ENCODE data around the gene CD7.
A peak's percentile ranks its signal among the peaks of the same experiment; 100 is the strongest.

CD7 gene

GRCh38 chr17:82297714-82298537 lies 19.5 kb downstream of the CD7 start:
- DNase-seq, result peak; percentile 30

- DNase-seq, result peak; percentile 43
Observed at GRCh38 chr17:82297280-82297713, 20.1 kb downstream of the CD7 start.

GRCh38 chr17:82296511-82297279 lies 20.7 kb downstream of the CD7 start:
- no peak for DNase-seq

- no peak for DNase-seq
Observed at GRCh38 chr17:82295472-82295814, 22.0 kb downstream of the CD7 start.

GRCh38 chr17:82294064-82294773 lies 23.2 kb downstream of the CD7 start:
- DNase-seq, result no peak

- peak; percentile 99 for DNase-seq
Observed at GRCh38 chr17:82292251-82293154, 24.9 kb downstream of the CD7 start.

DNA sequence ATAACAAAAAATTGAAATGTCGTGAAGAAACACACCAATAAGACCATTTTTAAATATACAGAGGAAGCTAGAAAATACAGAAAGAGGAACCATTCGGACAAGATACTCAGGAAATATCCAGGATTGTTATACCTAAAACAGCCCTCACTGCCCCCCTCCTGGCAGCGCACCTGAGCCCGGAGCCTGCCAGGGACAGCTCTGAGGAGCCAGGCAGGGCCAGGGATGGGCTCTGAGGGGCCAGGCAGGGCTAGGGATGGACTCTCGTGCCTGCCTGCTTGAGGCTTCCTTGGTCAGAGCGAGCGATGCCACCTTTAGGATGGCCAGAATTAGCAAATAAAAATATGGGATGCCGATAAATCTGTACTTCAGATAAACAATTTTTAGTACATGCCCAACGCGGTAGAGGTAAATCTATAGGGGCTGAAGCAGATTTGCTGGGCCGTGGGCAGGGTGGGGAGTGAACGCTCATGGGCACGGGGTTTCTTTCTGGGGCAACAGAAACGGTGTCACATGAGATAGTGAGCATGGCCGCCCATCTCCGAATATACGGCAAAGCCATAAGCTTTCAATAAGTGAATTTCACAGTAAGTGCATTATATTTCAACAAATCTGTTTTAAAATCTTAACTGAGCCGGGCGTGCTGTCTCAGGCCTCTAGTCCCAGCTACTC lies 25.7 kb downstream of the CD7 start:
- no peak for DNase-seq

DNA sequence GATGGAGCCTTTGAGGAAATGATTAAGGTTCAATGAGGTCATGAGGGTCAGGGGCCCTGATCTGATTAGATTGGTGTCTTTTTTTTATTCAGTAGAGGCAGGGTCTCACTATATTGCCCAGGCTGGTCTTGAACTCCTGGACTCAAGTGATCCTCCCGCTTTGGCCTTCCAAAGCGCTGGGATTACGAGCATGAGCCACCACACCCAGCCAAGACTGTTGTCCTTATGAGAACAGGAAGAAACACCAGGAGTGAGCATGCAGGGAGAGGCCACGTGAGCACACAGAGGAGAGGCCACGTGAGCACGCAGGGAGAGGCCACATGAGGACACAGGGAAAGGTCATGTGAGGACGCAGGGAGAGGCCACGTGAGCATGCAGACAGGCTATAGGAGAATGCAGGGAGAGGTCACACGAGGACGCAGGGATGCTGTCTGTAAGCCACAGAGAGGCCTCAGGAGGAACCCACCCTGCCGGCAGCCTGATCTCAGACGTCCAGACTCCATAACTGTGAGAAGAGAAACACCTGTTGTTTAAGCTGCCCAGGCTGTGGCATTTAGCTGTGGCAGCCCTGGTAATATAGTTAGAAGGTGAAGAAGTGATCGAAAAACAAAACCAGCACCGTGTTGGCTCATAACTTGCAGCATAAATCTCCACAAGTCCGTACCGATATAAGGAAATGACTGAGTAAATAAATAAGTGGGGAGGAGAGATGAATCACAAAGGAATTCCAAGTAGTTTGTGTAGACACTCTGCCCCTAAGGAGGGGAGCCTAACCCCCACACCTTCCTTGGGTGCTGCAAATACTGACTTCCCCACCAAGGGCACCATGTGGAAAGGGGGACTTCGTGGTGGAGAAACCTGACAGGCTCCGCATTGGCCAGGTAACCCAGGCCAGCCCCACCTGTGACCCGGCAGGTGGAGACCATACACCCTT lies 29.3 kb downstream of the CD7 start:
- peak; percentile 79 for DNase-seq

GRCh38 chr17:82287013-82287867 lies 30.2 kb downstream of the CD7 start:
- DNase-seq, result no peak

DNA sequence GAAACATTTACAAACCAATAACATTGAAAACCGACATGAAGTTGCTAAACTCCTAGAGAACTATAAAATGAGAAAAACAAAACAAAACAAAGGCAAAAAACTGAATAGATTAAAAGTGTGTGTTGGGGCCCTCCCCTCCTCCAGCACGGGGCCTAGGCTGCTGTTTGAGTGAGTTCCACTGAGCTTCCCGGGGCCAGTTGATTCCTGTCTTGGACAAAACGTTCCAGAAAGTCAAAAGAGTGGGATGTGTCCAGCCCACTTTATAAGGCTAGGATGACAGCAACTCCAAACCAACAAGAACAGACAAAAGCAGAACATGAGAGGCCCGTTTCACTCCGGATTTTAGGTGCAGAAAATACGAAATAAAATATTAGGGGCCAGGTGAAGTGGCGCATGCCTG lies 32.3 kb downstream of the CD7 start:
- no peak for DNase-seq

DNA sequence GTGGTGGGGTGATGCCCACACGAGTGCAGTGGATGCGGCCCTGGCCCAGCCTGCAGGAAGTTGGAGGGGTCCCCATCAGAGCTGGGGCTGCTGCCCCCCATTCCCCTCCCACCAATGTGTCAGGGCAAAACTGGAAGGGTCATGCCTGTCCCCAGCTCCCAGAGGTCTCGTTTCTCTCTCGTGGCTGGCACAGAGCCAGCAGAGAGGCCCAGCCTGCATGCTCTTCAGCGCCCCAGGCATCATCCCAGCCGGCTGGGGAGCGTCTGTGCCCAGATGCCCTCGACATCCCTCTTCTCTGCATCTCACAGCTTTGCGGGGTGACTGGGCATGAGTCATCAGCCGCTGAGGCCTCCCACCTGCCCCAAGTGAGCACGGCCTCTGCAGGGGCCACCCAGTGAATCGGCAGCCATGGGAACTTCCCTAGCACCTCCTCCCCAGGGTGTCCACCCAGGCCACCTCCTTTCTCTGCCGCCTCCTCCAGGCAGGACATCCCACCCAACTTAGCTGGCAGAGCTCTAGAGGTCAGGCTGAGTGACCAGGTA lies 34.1 kb downstream of the CD7 start:
- peak; percentile 50 for DNase-seq

DNA sequence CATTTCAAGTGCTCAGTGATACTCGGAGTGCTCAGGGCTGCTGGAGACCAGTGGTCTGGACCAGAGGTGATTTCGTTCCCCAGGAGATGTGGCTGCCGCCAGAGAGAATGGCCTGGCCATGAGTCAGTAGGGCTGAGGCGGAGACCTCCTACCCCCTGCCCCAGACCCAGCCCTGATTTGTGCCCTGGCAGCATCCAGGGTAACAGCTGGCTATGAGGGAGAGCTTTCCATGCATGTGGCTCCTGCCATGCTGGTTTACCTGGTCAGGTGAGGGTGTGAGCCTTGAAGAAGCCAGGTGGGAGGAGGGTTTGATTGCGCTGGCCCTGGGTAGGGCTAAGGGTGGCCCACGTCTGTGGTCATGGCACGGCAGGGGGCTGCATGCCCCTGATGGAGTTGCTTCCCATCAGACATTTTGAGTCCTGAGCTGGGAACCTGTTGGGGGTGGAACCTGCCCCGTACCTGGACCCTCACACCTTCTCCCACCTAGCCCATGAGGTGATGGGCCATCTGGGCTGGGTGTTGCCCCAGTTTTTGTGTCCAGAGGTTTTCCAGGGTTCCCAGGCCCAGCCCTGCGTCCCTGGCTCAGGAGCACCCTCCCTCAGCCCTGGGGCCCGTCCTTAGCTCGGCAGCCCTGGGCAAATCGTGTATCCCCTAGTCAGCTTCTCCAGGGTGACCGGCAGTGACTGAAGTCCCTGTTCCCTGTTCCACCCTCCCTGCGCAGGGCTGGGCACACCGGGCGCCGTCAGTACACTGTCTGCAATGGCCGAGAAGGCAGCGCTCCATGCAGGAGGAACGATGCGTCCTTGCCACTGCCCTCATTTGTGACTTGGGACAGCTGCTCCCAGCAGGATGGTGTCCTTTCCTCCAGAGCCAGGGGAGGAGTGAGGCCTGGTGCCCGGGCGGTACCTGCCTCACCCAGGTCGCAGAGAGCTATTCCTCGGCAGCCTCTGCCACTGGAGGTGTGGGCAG lies 34.9 kb downstream of the CD7 start:
- no peak for DNase-seq

DNA sequence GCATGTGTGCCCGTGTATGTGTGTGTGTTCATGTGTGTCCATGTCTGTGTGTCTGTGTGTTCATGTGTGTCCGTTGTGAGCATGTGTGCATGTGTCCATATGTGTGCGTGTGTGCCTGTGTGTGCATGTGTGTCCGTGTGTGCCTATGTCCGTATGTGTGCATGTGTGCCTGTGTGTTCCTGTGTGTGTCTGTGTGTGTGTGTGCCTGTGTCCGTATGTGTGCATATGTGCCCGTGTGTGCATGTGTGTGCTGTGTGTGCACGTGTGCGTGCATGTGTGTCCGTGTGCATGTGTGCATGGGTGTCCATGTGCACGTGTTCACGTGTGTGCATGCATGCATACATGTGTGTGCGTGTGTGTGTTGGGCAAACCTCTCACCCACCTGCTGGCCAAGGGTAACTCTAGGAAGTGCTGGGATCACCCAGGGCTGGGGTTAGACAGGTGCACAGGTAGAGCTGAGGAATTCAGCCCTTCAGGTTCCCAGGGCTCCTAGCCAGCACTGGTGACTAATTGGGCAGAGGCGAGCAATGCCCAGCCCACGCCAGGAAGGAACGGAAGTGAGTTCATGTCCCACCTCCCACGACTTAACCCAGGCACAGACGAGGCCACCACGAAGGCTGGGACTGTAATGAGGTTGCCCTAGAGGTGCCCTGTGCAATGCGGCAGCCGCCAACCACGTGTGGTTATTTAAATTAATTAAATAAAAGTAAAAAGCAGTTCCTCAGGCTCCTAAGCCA lies 35.7 kb downstream of the CD7 start:
- no peak for DNase-seq

DNA sequence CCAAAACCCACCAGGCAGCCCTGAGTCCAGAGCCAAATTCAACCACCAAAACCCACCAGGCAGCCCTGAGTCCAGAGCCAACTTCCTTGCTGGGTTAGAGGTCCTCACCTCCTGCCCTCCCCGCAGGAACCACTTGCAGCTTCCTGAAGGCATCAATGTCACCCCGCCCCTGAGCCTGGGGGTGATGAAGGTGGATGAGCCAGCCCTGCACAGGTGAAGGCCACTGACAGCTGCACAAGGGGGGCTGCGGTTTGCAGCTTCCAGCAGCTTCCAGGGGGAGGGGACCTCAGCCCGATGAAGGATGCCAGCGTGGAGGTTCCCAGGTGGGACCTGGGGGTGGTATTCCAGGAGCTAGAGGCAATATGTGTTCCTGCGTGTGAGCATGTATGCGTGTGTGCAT lies 36.3 kb downstream of the CD7 start:
- no peak for DNase-seq

GRCh38 chr17:82280537-82280936 lies 36.9 kb downstream of the CD7 start:
- DNase-seq, result no peak

GRCh38 chr17:82278786-82279391 lies 38.5 kb downstream of the CD7 start:
- DNase-seq, result peak; percentile 96

- DNase-seq, result no peak
Observed at GRCh38 chr17:82278308-82278707, 39.1 kb downstream of the CD7 start.

Data from NCI-H146 (cell line).